Prostate gland (tissue), 2 donors: Measurements from ENCODE around the gene DUS1L.

ENCODE experiments used
- CTCF ChIP-seq, 4 experiments: fragments of 200-600 bp in 2 of 4; fragments of 450-650 bp in 2 of 4; sonication (generic) in 2 of 4; IDR thresholded peaks; 1 replicate in 3 of 4; 2 replicates in 1 of 4; pipeline ENCODE4 v1.5.1; 2016 to 2019; ENCODE audit warnings: antibody characterized with exemption in 4 of 4, mild to moderate bottlenecking in 2 of 4, moderate library complexity in 2 of 4
- POLR2A ChIP-seq: fragments of 450-650 bp; IDR thresholded peaks from one replicate; pipeline ENCODE4 v1.6.1; 2016; ENCODE audit warnings: antibody characterized with exemption, mild to moderate bottlenecking

GRCh38 chr17:82020572-82021106 is 45.0 kb downstream of the DUS1L start:
- TF ChIP-seq CTCF (IDR thresholded peaks at IDR 0.05) (no peak), POLR2A (no peak)
